GM12872 (cell line): ENCODE data around the gene CXCL13.

Experiments
- TF ChIP-seq, protein P1 (sequence below): IDR thresholded peaks from 3 replicates; pipeline ENCODE4 v1.5.1; 2011; ENCODE audit warnings: low read depth, mild to moderate bottlenecking, low read length, moderate library complexity; ENCODE audit not compliant: insufficient read depth

Gene CXCL13

DNA sequence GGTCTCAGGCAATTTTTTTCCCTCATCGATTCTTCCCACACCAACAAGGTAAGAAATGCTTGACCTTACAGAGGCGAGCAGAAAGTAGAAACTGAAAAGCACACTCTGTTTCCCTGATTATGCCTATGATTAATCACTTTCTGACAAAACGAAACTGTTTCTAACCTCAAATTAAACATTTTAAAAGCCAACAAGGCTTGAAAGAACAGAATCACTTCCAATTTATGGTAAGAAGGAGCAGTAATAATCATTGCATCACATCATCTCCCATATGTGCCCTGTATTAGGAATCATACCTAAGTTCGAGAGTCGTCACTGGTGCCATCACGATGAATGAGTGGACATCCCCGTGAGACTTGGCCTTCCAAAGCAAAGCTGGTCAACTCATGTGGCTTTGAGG is 12.5 kb upstream of the CXCL13 start:
- TF ChIP-seq, protein P1, sequence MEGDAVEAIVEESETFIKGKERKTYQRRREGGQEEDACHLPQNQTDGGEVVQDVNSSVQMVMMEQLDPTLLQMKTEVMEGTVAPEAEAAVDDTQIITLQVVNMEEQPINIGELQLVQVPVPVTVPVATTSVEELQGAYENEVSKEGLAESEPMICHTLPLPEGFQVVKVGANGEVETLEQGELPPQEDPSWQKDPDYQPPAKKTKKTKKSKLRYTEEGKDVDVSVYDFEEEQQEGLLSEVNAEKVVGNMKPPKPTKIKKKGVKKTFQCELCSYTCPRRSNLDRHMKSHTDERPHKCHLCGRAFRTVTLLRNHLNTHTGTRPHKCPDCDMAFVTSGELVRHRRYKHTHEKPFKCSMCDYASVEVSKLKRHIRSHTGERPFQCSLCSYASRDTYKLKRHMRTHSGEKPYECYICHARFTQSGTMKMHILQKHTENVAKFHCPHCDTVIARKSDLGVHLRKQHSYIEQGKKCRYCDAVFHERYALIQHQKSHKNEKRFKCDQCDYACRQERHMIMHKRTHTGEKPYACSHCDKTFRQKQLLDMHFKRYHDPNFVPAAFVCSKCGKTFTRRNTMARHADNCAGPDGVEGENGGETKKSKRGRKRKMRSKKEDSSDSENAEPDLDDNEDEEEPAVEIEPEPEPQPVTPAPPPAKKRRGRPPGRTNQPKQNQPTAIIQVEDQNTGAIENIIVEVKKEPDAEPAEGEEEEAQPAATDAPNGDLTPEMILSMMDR, result no peak

DNA sequence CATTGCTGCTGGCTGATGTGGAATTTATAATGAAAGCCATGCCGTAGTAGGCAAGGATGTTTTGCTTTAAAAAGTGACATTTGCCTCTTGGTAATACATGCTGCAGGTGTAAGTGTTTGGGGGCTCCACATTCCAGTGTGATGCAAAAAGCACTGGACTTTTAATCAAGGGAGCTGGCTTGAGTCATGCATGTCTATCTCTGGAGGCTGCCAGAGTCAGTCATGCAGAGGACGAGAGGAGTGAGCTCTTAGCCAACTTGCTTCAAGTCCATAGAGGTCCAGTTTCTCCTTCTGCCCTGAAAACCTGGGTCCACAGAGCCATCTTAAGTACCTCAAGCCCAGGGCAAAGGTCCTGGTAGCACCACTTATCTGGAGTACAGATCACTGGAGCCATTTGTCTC is 11.6 kb upstream of the CXCL13 start:
- TF ChIP-seq, protein P1, result no peak

DNA sequence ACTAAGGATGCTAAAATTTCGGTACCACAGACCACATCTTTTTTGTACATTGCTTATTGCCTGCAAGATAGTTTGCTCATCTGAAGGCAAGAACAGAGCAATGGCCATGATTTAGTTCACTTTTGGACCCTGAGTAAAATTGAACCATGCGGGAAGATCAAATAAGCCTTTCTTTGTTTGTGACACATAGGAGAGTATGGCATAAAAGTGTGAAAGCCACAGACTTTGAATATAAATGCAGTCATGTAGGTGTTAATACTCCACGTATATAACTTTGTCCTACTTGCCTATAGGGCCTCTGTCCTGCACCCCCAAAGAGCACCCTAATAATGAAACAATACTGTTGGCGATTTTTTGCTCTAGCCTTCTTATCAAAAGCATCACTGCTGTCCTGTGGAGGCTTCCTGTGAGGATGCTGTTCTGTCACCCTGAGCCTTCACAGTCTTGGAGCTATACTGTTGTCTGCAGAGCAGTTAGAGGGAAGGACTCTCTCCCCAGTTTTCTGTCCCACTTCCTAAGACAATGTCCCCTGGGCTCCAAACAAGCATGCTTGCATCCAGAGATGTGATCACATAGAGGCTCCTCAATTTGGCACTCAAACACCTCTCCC is 10.2 kb upstream of the CXCL13 start:
- TF ChIP-seq, protein P1, result no peak

DNA sequence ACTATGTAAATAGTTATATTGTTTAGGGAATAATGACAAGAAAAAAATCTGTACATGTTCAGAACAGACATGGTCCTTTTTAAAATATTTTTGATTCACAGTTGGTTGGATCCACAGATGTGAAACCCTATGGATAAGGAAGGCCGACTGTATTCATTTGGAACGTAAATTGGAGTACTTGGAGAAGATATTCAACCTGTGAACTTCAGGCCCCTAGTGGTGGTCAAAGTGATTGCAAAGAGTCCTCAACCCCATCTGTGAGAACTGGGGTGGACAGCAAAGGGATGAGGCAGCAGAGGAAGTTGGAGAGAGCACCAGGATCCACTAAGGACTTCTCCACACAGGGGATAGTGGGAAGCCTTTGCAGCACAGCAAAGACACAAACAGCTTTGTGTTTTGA is 6.2 kb upstream of the CXCL13 start:
- TF ChIP-seq, protein P1, result peak; percentile 79

- TF ChIP-seq, protein P1, result peak; percentile 84
Measured at GRCh38 chr4:77600521-77601451, 4.8 kb upstream of the CXCL13 start.

- TF ChIP-seq, protein P1, result no peak
Measured at GRCh38 chr4:77601614-77602187, 3.9 kb upstream of the CXCL13 start.

DNA sequence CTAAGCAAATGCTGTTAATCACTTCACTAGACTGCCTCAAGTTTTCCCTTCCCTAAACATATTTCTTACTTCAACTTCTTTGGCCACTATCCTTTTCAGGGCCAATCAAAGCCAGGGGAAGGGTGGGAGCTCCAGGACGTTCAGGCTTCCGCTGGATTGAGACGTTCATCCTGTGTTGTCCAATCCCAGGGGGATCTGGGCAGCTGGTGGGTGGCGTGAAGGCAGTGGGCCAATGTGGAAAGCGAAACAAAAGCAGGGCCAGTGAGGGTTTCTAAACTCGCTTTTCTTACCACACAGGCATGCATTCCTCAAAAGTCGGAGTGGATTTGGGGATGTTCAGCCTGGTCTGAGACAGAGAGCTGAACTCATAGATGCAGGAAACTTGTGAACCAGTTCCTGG is 7.6 kb downstream of the CXCL13 start:
- TF ChIP-seq, protein P1, result no peak
